ENCODE measurements around the gene FBXO40. TPM values are rescaled to one million over a fixed set of nuclear protein-coding genes. Genes with fewer than 3 reads are reported as not detected.

FBXO40 gene
- total RNA-seq, 6 experiments from 2014 or later = not detected

- H3K27ac Mint-ChIP-seq = no peak overlapping the region
Observed at GRCh38 chr3:121552797-121553196, 40.4 kb upstream of the FBXO40 start.

DNA sequence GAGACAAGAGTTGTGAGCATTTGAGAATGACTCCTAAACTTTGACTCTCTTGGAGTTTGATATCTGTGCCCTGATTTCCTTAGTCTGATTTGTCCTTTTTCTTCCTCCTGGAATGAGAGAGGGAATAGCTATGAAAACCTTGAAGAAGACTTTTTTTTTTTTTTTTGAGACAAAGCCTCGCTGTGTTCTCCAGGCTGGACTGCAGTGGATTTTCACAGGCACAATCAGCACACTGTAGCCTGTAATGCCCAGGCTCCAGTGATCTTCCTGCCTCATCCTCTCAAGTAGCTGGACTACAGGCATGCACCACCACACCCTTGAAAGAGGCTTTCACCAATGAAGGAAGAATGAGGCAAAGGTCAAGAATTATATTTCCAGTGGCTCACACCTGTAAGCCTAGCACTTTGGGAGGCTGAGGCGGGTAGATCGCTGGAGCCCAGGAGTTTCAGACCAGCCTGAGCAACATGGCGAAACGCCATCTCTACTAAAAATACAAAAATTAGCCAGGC is 35.7 kb upstream of the FBXO40 start:
- DNase-seq = no peak
- H3K36me3 Mint-ChIP-seq (ENCODE audit: low read depth) = no peaks in the 10 kb centered on the region
- H3K27me3 Mint-ChIP-seq (ENCODE audit: insufficient read depth) = peaks cover 2% of the 10 kb centered on the region; the same call in 1 of the 2 replicates
- peaks cover 15% of the 10 kb centered on the region; the same call in 1 of the 2 replicates for H3K4me1 Mint-ChIP-seq (ENCODE audit: low read depth)
- no peaks in the 10 kb centered on the region for H3K9me3 Mint-ChIP-seq
- H3K4me3 Mint-ChIP-seq = no peak overlapping the region
- TF ChIP-seq CTCF (IDR thresholded peaks at IDR 0.05) = no peak
- H3K27ac Mint-ChIP-seq = no peak overlapping the region

More at GRCh38 chr3:121552797-121553196, 40.4 kb upstream of the FBXO40 start:
- Mint-ChIP-seq H3K4me3 (no peak overlapping the region; the same call in none of the 2 replicates), H3K9me3 (no peaks in the 10 kb centered on the region), H3K27me3 (ENCODE audit: insufficient read depth) (peaks cover 1% of the 10 kb centered on the region; the same call in 1 of the 2 replicates), H3K36me3 (ENCODE audit: low read depth) (no peaks in the 10 kb centered on the region), H3K4me1 (ENCODE audit: low read depth) (peaks cover 15% of the 10 kb centered on the region; the same call in 1 of the 2 replicates)
- no peak for DNase-seq
- TF ChIP-seq CTCF (IDR thresholded peaks at IDR 0.05) = no peak

DNA sequence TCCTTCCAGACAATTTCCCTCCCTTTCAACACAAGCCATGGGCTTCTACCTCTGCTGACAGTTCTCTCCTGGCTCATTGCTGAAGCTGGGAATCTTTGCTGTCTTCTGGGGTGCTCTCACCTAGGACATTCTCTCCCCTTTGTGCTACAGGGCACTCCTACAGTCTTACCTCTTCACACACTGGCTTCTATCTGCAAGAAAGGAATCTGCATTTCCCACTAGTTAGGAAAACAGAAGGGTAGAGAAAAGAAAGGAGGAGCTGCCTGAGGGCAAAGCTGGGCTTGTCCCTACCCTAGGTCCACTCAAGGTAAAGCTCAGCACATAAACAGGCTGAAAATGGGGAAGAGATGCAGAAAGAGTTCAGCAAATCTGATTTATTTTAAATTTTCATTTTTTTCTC is 31.0 kb upstream of the FBXO40 start:
- Mint-ChIP-seq H3K4me1 (ENCODE audit: low read depth) (peaks cover 6% of the 10 kb centered on the region; the same call in 1 of the 2 replicates), H3K4me3 (no peak overlapping the region), H3K36me3 (ENCODE audit: low read depth) (no peaks in the 10 kb centered on the region), H3K27ac (no peak overlapping the region), H3K9me3 (no peaks in the 10 kb centered on the region), H3K27me3 (ENCODE audit: insufficient read depth) (peaks cover 4% of the 10 kb centered on the region; the same call in 1 of the 2 replicates)
- no peak for TF ChIP-seq CTCF (IDR thresholded peaks at IDR 0.05)
- no peak for DNase-seq

GRCh38 chr3:121566773-121567172 is 26.4 kb upstream of the FBXO40 start:
- H3K27me3 Mint-ChIP-seq (ENCODE audit: insufficient read depth) = peaks cover 9% of the 10 kb centered on the region
- H3K4me3 Mint-ChIP-seq = no peak overlapping the region
- H3K27ac Mint-ChIP-seq = no peak overlapping the region
- no peaks in the 10 kb centered on the region for H3K36me3 Mint-ChIP-seq (ENCODE audit: low read depth)
- H3K9me3 Mint-ChIP-seq = no peaks in the 10 kb centered on the region
- no peaks in the 10 kb centered on the region for H3K4me1 Mint-ChIP-seq (ENCODE audit: low read depth)
- TF ChIP-seq CTCF (IDR thresholded peaks at IDR 0.05) = no peak
- DNase-seq = no peak

- Mint-ChIP-seq H3K4me1 (ENCODE audit: low read depth) (no peaks in the 10 kb centered on the region), H3K4me3 (no peak within 1 kb of the TSS), H3K9me3 (no peaks in the 10 kb centered on the region), H3K27me3 (ENCODE audit: insufficient read depth) (peaks cover 9% of the 10 kb centered on the region), H3K27ac (no peak within 1 kb of the TSS), H3K36me3 (ENCODE audit: low read depth) (no peaks in the 10 kb centered on the region)
- no peak for TF ChIP-seq CTCF (IDR thresholded peaks at IDR 0.05)
- no peak for DNase-seq
Observed at GRCh38 chr3:121567649-121568048, 25.5 kb upstream of the FBXO40 start, which contains the start of gene ARGFX. Gene ARGFX (plus strand): TSS chr3:121567949. CDS start chr3:121570714, 2,765 bp downstream.
